GM19193 (cell line): ENCODE data around the gene HS3ST5.

Experiments
- POLR2A ChIP-seq: IDR thresholded peaks from 4 replicates; pipeline ENCODE4 v1.6.1; 2011; ENCODE audit not compliant: insufficient read depth, insufficient read length; ENCODE audit errors: extremely low read depth

The HS3ST5 gene

DNA sequence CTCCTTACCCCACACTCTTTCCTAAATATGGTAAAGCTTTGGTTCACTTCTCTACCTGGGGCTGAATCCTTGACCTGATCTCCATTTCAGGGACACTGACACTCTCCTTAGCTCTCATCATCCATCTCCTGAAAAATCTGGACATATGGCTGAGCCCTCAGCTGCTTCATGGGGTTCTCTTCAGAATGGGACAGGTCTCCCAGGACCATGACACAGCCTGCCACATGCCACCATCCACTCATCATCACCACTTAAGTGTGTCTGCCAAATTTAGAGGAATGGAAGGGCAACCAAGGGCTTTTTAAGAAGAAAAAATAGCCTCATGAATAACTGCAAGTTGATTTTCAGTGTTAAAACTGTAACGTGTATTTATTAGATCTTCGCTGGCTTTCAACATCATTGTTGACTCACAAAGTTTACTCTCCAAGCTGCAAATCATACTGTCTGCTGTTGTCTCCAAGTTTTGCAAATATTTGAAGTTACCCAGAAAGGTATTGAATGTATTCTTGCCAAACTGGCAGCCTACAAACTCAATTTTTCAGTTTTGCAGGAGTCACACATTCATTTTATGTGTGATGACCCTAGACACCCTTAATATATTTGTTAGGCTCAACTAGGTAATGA lies 41.1 kb downstream of the HS3ST5 start:
- no peak for TF ChIP-seq POLR2A

- no peak for TF ChIP-seq POLR2A
These were observed 45.7 kb downstream of the HS3ST5 start for GRCh38 chr6:114297135-114297534.

GRCh38 chr6:114292431-114292830 lies 50.4 kb downstream of the HS3ST5 start:
- no peak for TF ChIP-seq POLR2A

DNA sequence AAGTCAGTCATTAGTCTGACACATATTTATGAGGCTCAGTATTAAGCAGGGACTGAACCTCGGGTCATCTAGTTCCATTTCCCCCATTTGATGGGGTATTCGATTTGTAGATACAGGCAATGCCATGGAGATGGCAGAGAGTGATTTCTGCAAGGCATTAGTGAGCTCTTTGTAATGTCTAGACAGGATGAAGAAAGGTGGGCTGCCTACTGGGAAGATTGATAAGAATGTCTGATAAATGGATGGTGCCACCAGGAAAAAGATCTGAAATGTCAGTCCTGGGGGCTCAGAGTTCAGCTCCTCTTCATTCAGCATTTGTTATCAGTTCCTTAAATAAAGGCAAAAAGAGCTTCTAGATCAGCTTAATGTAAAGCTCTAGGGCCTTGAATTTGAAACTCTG lies 51.4 kb downstream of the HS3ST5 start:
- no peak for TF ChIP-seq POLR2A

- no peak for TF ChIP-seq POLR2A
These were observed 52.0 kb downstream of the HS3ST5 start for GRCh38 chr6:114290864-114291263.

DNA sequence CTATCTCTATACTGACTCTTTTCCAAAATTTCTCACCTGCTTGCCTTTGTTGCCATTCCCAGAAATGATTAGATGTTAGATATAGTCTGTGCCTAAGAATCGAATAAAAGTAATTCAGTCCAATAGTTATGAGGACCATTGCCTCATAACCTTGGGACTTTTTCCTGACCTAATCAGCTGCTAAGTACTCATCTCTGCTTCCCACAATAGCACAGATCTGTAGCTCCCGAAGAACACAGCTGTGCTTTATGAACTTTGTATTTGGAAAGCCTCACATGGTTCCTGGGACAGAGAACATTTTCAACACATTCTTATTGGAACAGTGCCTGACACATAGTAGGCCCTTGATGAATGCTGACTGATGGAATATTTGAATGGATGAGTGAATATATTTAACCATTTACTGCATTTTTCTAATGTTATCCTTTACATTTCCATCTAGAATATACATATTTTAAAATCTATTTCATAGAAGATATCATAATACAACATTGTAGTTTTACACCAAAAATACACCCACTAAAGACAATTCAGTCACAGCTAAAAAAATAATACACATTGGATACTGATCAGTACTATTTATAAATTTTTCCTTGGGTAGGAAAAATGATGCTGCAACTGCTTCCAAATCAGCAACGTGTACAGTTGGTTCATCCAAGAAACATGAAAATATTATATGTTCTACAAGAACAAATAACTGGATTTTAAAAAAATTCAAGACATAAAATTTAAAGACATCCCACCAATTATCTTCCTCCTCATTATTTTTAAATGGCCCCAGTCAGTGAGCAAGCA lies 53.9 kb downstream of the HS3ST5 start:
- TF ChIP-seq POLR2A, result no peak

- no peak for TF ChIP-seq POLR2A
These were observed 55.4 kb downstream of the HS3ST5 start for GRCh38 chr6:114287461-114287860.

- no peak for TF ChIP-seq POLR2A
These were observed 56.6 kb downstream of the HS3ST5 start for GRCh38 chr6:114286211-114286610.

GRCh38 chr6:114284281-114284680 lies 58.5 kb downstream of the HS3ST5 start:
- no peak for TF ChIP-seq POLR2A

GRCh38 chr6:114282292-114282691 lies 60.5 kb downstream of the HS3ST5 start:
- TF ChIP-seq POLR2A, result no peak

GRCh38 chr6:114281496-114281895 lies 61.3 kb downstream of the HS3ST5 start:
- no peak for TF ChIP-seq POLR2A

GRCh38 chr6:114280239-114280982 lies 62.4 kb downstream of the HS3ST5 start:
- TF ChIP-seq POLR2A, result no peak

DNA sequence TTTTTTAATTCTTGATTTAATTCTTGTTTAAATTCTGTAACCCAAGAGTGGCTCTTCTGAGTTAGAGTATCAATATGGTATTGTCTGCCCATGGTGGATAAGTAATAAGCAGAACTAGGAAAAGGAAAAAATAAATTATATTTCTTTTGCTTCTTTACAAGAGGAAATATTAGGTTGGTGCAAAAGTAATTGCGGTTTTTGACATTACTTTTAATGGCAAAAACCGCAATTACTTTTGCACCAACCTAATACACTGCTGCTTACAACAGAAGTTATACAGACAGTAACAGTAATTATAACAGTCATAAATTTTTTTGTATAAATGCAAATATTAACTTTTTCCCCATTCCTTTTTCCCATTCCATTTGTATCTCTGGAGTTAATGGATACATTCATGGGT lies 65.6 kb downstream of the HS3ST5 start:
- no peak for TF ChIP-seq POLR2A

- TF ChIP-seq POLR2A, result no peak
These were observed 66.0 kb downstream of the HS3ST5 start for GRCh38 chr6:114276783-114277182.

- no peak for TF ChIP-seq POLR2A
These were observed 68.0 kb downstream of the HS3ST5 start for GRCh38 chr6:114274836-114275235.

- no peak for TF ChIP-seq POLR2A
These were observed 70.2 kb downstream of the HS3ST5 start for GRCh38 chr6:114272582-114272981.

- TF ChIP-seq POLR2A, result no peak
These were observed 71.4 kb downstream of the HS3ST5 start for GRCh38 chr6:114271405-114271804.

- TF ChIP-seq POLR2A, result no peak
These were observed 74.9 kb downstream of the HS3ST5 start for GRCh38 chr6:114267897-114268296.
